HepG2 (cell line): Measurements from ENCODE around the gene CIT. TPM values are rescaled to one million over a fixed set of nuclear protein-coding genes. Genes with fewer than 3 reads are reported as not detected.

Experiments
- ATAC-seq: fragments of 200-7000 bp; cut with Tn5 transposase; 3 replicates; pipeline ENCODE4 v1.9.1; 2020; ENCODE audit warnings: mild to moderate bottlenecking, moderate library complexity
- BruUV-seq: library from RNA; stranded (reverse); fragments of 400-500 nt; replicated peaks from 2 replicates; lab custom pipeline; 2021; lab: Mats Ljungman, UMichigan
- CTCF ChIA-PET: fragments of 300-600 bp; formaldehyde crosslinking; extraction: SDS; loops from one replicate; lab custom pipeline; 2021; ENCODE audit warnings: low total read pairs, inconsistent platforms, low intra/inter-chr PET ratio; lab: Yijun Ruan, JAX
- POLR2A ChIA-PET: fragments of 350-600 bp; sonication (Branson Sonifier 250); formaldehyde crosslinking; loops from one replicate; lab custom pipeline; 2020; ENCODE audit warnings: antibody characterized with exemption, inconsistent platforms; lab: Yijun Ruan, JAX
- DNase-seq: peaks from one replicate; pipeline ENCODE4 v3.0.0-alpha.2; 2015; ENCODE audit warnings: low spot score
- FAIRE-seq: peaks from 3 replicates; lab custom pipeline; 2011; peaks lifted over from hg19 to GRCh38; lab: Jason Lieb, UNC
- H2AFZ ChIP-seq: one replicate; pipeline ENCODE4 v1.6.1; 2011; ENCODE audit warnings: low read length, inconsistent platforms
- H3K27ac ChIP-seq: fragments of 300-600 bp; 3 replicates; pipeline ENCODE4 v1.8.0; 2011; ENCODE audit warnings: mixed run types, mild to moderate bottlenecking, mixed read lengths, low read length, inconsistent platforms; ENCODE audit not compliant: insufficient read depth; ENCODE audit errors: extremely low read length
- H3K27me3 ChIP-seq, 2 experiments: fragments of 200-600 bp in 1 of 2; 2 replicates in 1 of 2; 3 replicates in 1 of 2; pipeline versions ENCODE4 v1.6.0 to v1.8.0; 2011; ENCODE audit warnings: low read length in 2 of 2, mild to moderate bottlenecking in 2 of 2, moderate library complexity in 2 of 2, inconsistent platforms in 1 of 2; ENCODE audit not compliant: insufficient read depth in 2 of 2, control insufficient read depth in 1 of 2
- H3K36me3 ChIP-seq, 2 experiments: fragments of 200-600 bp in 1 of 2; replicated peaks in 1 of 2; 2 replicates in 1 of 2; 3 replicates in 1 of 2; pipeline versions ENCODE4 v1.5.1 to v1.8.0; 2011; ENCODE audit warnings: low read length in 2 of 2, inconsistent platforms in 1 of 2; ENCODE audit not compliant: insufficient read depth in 2 of 2, control insufficient read depth in 1 of 2
- H3K4me1 ChIP-seq: 2 replicates; pipeline ENCODE4 v1.5.1; 2012; ENCODE audit warnings: low read length, inconsistent platforms; ENCODE audit not compliant: insufficient read depth
- H3K4me2 ChIP-seq: 2 replicates; pipeline ENCODE4 v1.6.0; 2011; ENCODE audit warnings: low read depth, low read length, inconsistent platforms
- H3K4me3 ChIP-seq, 3 experiments: fragments of 200-600 bp in 1 of 3; sonication (generic), shearing (Covaris generic) in 1 of 3; replicated peaks in 1 of 3; 2 replicates each; pipeline ENCODE4 v1.5.1; 2011 to 2016; ENCODE audit warnings: low read length in 3 of 3, inconsistent platforms in 2 of 3, low read depth in 2 of 3, mild to moderate bottlenecking in 2 of 3, control low read depth in 1 of 3, mixed read lengths in 1 of 3; ENCODE audit not compliant: insufficient read depth in 1 of 3
- H3K79me2 ChIP-seq: one replicate; pipeline ENCODE4 v1.6.1; 2011; ENCODE audit warnings: low read length, inconsistent platforms; ENCODE audit not compliant: insufficient read depth
- H3K9ac ChIP-seq: 2 replicates; pipeline ENCODE4 v1.6.0; 2011; ENCODE audit warnings: mild to moderate bottlenecking, low read depth, low read length, inconsistent platforms; ENCODE audit not compliant: insufficient read depth
- H3K9me3 ChIP-seq: 2 replicates; pipeline ENCODE4 v1.5.1; 2012; ENCODE audit warnings: mild to moderate bottlenecking, low read length
- H4K20me1 ChIP-seq: 2 replicates; pipeline ENCODE4 v1.6.0; 2011; ENCODE audit warnings: inconsistent platforms, mild to moderate bottlenecking, low read length, moderate library complexity; ENCODE audit not compliant: insufficient read depth
- ATF7-NPFF ChIP-seq: sonication (generic); formaldehyde crosslinking; IDR thresholded peaks from 2 replicates; pipeline ENCODE4 v1.8.1; 2023; ENCODE audit warnings: mild to moderate bottlenecking, low read depth, missing genetic modification reagents, moderate library complexity
- HCFC1 ChIP-seq: fragments of 150-350 bp; IDR thresholded peaks from 2 replicates; pipeline ENCODE4 v1.6.1; 2014; ENCODE audit warnings: low read depth, low read length
- HMG20B ChIP-seq: conservative IDR thresholded peaks from 2 replicates; pipeline ENCODE4 v1.6.1; 2016; ENCODE audit warnings: missing genetic modification reagents, missing compliant biosample characterization
- MED1 ChIP-seq: sonication (generic); formaldehyde crosslinking; IDR thresholded peaks from 2 replicates; pipeline ENCODE4 v1.4.0; 2020; ENCODE audit warnings: missing genetic modification reagents
- NFRKB ChIP-seq: fragments of 450-650 bp; IDR thresholded peaks from 2 replicates; pipeline ENCODE4 v1.6.1; 2017
- TCF7L2 ChIP-seq: IDR thresholded peaks from 2 replicates; pipeline ENCODE4 v1.6.1; 2011; ENCODE audit warnings: mild to moderate bottlenecking, low read depth, low read length, moderate library complexity
- U2AF1 ChIP-seq: fragments of 200-400 bp; formaldehyde crosslinking; optimal IDR thresholded peaks from 2 replicates; pipeline ENCODE3; 2017; ENCODE audit warnings: mild to moderate bottlenecking, low read depth, low read length
- ZNF121 ChIP-seq: sonication (generic); formaldehyde crosslinking; IDR thresholded peaks from 2 replicates; pipeline ENCODE4 v1.5.0; 2020; ENCODE audit warnings: mild to moderate bottlenecking, missing genetic modification reagents
- ZNF569 ChIP-seq: sonication (generic); formaldehyde crosslinking; IDR thresholded peaks from 2 replicates; pipeline ENCODE4 v1.5.0; 2020; ENCODE audit warnings: mild to moderate bottlenecking, missing genetic modification reagents, moderate library complexity, borderline replicate concordance
- ZNF674 ChIP-seq: sonication (generic); formaldehyde crosslinking; IDR thresholded peaks from 2 replicates; pipeline ENCODE4 v1.5.0; 2020; ENCODE audit warnings: low read depth, mild to moderate bottlenecking, missing genetic modification reagents
- ZSCAN20 ChIP-seq: sonication (generic); formaldehyde crosslinking; IDR thresholded peaks from 2 replicates; pipeline ENCODE4 v1.4.0; 2020; ENCODE audit warnings: missing genetic modification reagents, mild to moderate bottlenecking, borderline replicate concordance
- WGBS: methylation state at CpG from one replicate; pipeline ENCODE4 v1.1.6; 2017; ENCODE audit warnings: low lambda C conversion rate; 5-methylcytosine and 5-hydroxymethylcytosine counted together
- in situ Hi-C: cut with HindIII; loops from 2 replicates; pipeline ENCODE4 v1.10.0; 2017; ENCODE audit warnings: low pct_unique_long_range_greater_than_20kb; ENCODE audit not compliant: extremely low pct_ligation_motif_present
- intact Hi-C: fragments of 100-400 bp; cut with micrococcal nuclease; formaldehyde crosslinking; loops from one replicate; pipeline ENCODE4 v1.10.0; 2022; ENCODE audit not compliant: unreplicated experiment
- polyA plus RNA-seq, 8 experiments: library from polyadenylated mRNA; depleted of rRNA in 3 of 8; stranded (reverse) in 7 of 8; unstranded in 1 of 8; fragments of >200 nt; fragmentation: Illumina TruSeq in 4 of 8; extraction: Trizol in 4 of 8; gene quantifications; 2 replicates each; pipeline versions ENCODE4 v1.2.1 to v1.2.3, GENCODE V29; 2011 to 2016; ENCODE audit warnings: low read depth in 4 of 8, missing spikeins in 1 of 8, mixed read lengths in 1 of 8; ENCODE audit not compliant: insufficient read depth in 1 of 8
- total RNA-seq, 5 experiments: library from RNA; depleted of rRNA; stranded (reverse); fragments of >200 nt; fragmentation: Illumina TruSeq; extraction: Trizol; gene quantifications; 2 replicates each; pipeline ENCODE4 v1.2.3, GENCODE V29; 2016; ENCODE audit warnings: low read depth in 1 of 5
- TF ChIP-seq, protein P1 (sequence below): sonication (generic); formaldehyde crosslinking; IDR thresholded peaks from 2 replicates; pipeline ENCODE4 v1.4.0; 2020; ENCODE audit warnings: mild to moderate bottlenecking, missing genetic modification reagents, borderline replicate concordance
- TF ChIP-seq, protein P2 (sequence below): sonication (generic); formaldehyde crosslinking; IDR thresholded peaks from 2 replicates; pipeline ENCODE4 v1.8.0; 2022; ENCODE audit warnings: mild to moderate bottlenecking, missing genetic modification reagents
- TF ChIP-seq, protein P3 (sequence below): sonication (generic); formaldehyde crosslinking; IDR thresholded peaks from 2 replicates; pipeline ENCODE4 v1.4.0; 2020; ENCODE audit warnings: missing genetic modification reagents, mild to moderate bottlenecking, borderline replicate concordance

The CIT gene
- total and polyA plus RNA-seq, 2 of the 13 experiments (the other 11 are each of a cell fraction or from before 2014, with no cell fraction given), result 7.7 to 11.7 TPM

DNA sequence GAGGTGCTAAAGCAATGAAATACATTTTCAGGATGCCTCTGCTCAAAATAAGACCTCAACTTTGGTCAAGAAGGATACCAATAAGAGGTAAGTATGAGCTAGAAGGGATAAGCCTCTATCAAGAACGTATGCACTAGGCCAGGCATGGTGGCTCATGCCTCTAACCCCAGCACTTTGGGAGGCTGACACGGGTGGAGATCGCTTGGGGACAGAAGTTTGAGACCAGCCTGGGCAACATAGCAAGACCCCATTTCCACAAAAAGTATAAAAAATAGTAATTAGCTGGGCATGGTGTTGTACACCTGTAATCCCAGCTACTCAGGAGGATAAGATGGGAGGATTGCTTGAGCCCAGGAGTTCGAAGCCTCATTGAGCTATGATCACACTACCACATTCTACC, 114.5 kb downstream of the CIT start:
- no peak overlapping the region for H3K27ac ChIP-seq
- POLR2A ChIA-PET, result no interaction called here
- WGBS, result 94% methylated on average over 4 of the region's 4 CpGs
- no peaks in the 10 kb centered on the region for H3K9me3 ChIP-seq
- ATAC-seq (no peak), DNase-seq (no peak), FAIRE-seq (no peak)
- H2AFZ ChIP-seq, result no peak overlapping the region
- in situ Hi-C loops (no loop called here), intact Hi-C loops (no loop called here)
- H3K4me2 ChIP-seq, result no peak overlapping the region
- TF ChIP-seq ZNF674 (CRISPR knock-in tag), result no peak
- 0 out of 2 replicates have a peak, but pooled peaks have one; percentile 22 for TF ChIP-seq ZNF121 (CRISPR knock-in tag)
- no peaks in the 10 kb centered on the region for H3K27me3 ChIP-seq
- BruUV-seq, result no TSS peak
- no peak overlapping the region for H3K4me3 ChIP-seq
- no peaks in the 10 kb centered on the region for H3K79me2 ChIP-seq
- H3K4me1 ChIP-seq, result no peaks in the 10 kb centered on the region
- H3K9ac ChIP-seq, result no peak overlapping the region
- peaks cover 0 to 39% of the 10 kb centered on the region in 2 experiments; a peak in 4 of 5 replicates for H3K36me3 ChIP-seq
- CTCF ChIA-PET, result no interaction called here
- H4K20me1 ChIP-seq, result no peaks in the 10 kb centered on the region

DNA sequence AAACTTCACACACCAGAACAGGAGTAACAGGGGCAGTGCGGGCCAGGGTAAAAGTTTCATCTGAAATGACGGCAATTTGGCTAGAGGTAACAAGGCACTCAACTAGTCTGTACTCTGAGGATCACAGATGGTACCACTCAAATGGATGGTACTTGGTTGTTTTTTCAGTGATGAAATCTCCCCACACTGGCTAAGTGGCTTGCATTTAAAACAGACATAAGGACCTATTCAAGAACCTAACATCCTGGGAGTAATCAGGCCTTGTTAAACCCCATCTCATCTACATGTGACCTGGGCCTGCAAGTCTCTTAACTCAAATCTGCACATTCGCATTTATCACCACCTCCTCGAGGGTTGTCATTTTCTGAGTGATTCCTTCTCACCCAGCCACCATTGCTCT, 118.4 kb downstream of the CIT start:
- Histone ChIP-seq H3K4me2 (no peak overlapping the region), H3K36me3 (peaks cover 2 to 46% of the 10 kb centered on the region in 2 experiments), H3K4me1 (no peaks in the 10 kb centered on the region), H3K27ac (no peak overlapping the region), H3K79me2 (no peaks in the 10 kb centered on the region), H3K27me3 (no peaks in the 10 kb centered on the region), H3K4me3 (no peak overlapping the region), H2AFZ (no peak overlapping the region), H3K9ac (no peak overlapping the region), H3K9me3 (no peaks in the 10 kb centered on the region), H4K20me1 (no peaks in the 10 kb centered on the region)
- POLR2A ChIA-PET, result no interaction called here
- ATAC-seq, result no peak
- intact Hi-C loops (no loop called here), in situ Hi-C loops (no loop called here)
- FAIRE-seq, result no peak
- CTCF ChIA-PET, result no interaction called here
- no peak for DNase-seq
- no TSS peak for BruUV-seq
- WGBS, result 98% methylated on average over 4 of the region's 4 CpGs
- TF ChIP-seq NFRKB, result no peak
- TF ChIP-seq HCFC1, result no peak
- TF ChIP-seq, protein P1, sequence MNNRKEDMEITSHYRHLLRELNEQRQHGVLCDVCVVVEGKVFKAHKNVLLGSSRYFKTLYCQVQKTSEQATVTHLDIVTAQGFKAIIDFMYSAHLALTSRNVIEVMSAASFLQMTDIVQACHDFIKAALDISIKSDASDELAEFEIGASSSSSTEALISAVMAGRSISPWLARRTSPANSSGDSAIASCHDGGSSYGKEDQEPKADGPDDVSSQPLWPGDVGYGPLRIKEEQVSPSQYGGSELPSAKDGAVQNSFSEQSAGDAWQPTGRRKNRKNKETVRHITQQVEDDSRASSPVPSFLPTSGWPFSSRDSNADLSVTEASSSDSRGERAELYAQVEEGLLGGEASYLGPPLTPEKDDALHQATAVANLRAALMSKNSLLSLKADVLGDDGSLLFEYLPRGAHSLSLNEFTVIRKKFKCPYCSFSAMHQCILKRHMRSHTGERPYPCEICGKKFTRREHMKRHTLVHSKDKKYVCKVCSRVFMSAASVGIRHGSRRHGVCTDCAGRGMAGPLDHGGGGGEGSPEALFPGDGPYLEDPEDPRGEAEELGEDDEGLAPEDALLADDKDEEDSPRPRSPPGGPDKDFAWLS, result no peak
- no peak for TF ChIP-seq HMG20B (CRISPR knock-in tag)
- no peak for TF ChIP-seq TCF7L2
- no peak for TF ChIP-seq ZNF569 (CRISPR knock-in tag)
- no peak for TF ChIP-seq ATF7-NPFF (CRISPR knock-in tag)
- TF ChIP-seq, protein P2, sequence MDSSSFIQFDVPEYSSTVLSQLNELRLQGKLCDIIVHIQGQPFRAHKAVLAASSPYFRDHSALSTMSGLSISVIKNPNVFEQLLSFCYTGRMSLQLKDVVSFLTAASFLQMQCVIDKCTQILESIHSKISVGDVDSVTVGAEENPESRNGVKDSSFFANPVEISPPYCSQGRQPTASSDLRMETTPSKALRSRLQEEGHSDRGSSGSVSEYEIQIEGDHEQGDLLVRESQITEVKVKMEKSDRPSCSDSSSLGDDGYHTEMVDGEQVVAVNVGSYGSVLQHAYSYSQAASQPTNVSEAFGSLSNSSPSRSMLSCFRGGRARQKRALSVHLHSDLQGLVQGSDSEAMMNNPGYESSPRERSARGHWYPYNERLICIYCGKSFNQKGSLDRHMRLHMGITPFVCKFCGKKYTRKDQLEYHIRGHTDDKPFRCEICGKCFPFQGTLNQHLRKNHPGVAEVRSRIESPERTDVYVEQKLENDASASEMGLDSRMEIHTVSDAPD (CRISPR knock-in tag), result no peak
- no peak for TF ChIP-seq U2AF1
- TF ChIP-seq, protein P3, sequence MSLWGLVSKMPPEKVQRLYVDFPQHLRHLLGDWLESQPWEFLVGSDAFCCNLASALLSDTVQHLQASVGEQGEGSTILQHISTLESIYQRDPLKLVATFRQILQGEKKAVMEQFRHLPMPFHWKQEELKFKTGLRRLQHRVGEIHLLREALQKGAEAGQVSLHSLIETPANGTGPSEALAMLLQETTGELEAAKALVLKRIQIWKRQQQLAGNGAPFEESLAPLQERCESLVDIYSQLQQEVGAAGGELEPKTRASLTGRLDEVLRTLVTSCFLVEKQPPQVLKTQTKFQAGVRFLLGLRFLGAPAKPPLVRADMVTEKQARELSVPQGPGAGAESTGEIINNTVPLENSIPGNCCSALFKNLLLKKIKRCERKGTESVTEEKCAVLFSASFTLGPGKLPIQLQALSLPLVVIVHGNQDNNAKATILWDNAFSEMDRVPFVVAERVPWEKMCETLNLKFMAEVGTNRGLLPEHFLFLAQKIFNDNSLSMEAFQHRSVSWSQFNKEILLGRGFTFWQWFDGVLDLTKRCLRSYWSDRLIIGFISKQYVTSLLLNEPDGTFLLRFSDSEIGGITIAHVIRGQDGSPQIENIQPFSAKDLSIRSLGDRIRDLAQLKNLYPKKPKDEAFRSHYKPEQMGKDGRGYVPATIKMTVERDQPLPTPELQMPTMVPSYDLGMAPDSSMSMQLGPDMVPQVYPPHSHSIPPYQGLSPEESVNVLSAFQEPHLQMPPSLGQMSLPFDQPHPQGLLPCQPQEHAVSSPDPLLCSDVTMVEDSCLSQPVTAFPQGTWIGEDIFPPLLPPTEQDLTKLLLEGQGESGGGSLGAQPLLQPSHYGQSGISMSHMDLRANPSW (CRISPR knock-in tag), result no peak
- no peak for TF ChIP-seq MED1 (CRISPR knock-in tag)
- no peak for TF ChIP-seq ZSCAN20 (CRISPR knock-in tag)
